Type B pancreatic cell (in vitro differentiated cells): ENCODE data around the gene AGPAT3. TPM values are rescaled to one million over a fixed set of nuclear protein-coding genes. Genes with fewer than 3 reads are reported as not detected.

Experiments used
- DNase-seq: peaks from one replicate; pipeline ENCODE4 v3.0.0; 2021; ENCODE audit warnings: mixed read lengths; ENCODE audit not compliant: unreplicated experiment; ENCODE audit errors: extremely low spot score
- H3K27ac Mint-ChIP-seq: 2 replicates; pipeline ENCODE4 v1.8.0; 2021; ENCODE audit warnings: mild to moderate bottlenecking, mixed read lengths
- H3K27me3 Mint-ChIP-seq: 2 replicates; pipeline ENCODE4 v1.8.0; 2021; ENCODE audit warnings: mixed read lengths
- H3K36me3 Mint-ChIP-seq: 2 replicates; pipeline ENCODE4 v1.8.0; 2021; ENCODE audit warnings: mixed read lengths
- H3K4me1 Mint-ChIP-seq: one replicate; pipeline ENCODE4 v1.8.0; 2021; ENCODE audit warnings: mixed read lengths; ENCODE audit not compliant: unreplicated experiment
- H3K4me3 Mint-ChIP-seq: 2 replicates; pipeline ENCODE4 v1.8.0; 2021; ENCODE audit warnings: mild to moderate bottlenecking, mixed read lengths
- H3K9me3 Mint-ChIP-seq: 2 replicates; pipeline ENCODE4 v1.8.0; 2021; ENCODE audit warnings: mixed read lengths
- CTCF ChIP-seq: fragments of 200-600 bp; sonication (generic); conservative IDR thresholded peaks from 2 replicates; pipeline ENCODE4 v1.5.0; 2021; ENCODE audit warnings: antibody characterized with exemption, mild to moderate bottlenecking
- total RNA-seq: library from RNA; stranded (reverse); gene quantifications from 2 replicates; pipeline ENCODE4 v1.2.1, GENCODE V29; 2021; ENCODE audit warnings: low replicate concordance

AGPAT3 gene
- total RNA-seq, 1 donor from 2014 or later, result 59.2 TPM

- no peak for TF ChIP-seq CTCF
- Mint-ChIP-seq H3K27me3 (peaks cover 4% of the 10 kb centered on the region), H3K27ac (no peak overlapping the region), H3K9me3 (no peaks in the 10 kb centered on the region), H3K4me3 (no peak overlapping the region), H3K36me3 (no peaks in the 10 kb centered on the region), H3K4me1 (no peaks in the 10 kb centered on the region)
- no peak for DNase-seq
Measured at GRCh38 chr21:43832158-43832550, 32.9 kb upstream of the AGPAT3 start.

GRCh38 chr21:43832648-43833047 is 32.4 kb upstream of the AGPAT3 start:
- peaks cover 4% of the 10 kb centered on the region for H3K27me3 Mint-ChIP-seq
- H3K9me3 Mint-ChIP-seq, result no peaks in the 10 kb centered on the region
- TF ChIP-seq CTCF, result no peak
- no peaks in the 10 kb centered on the region for H3K36me3 Mint-ChIP-seq
- H3K4me1 Mint-ChIP-seq, result no peaks in the 10 kb centered on the region
- no peak overlapping the region for H3K27ac Mint-ChIP-seq
- H3K4me3 Mint-ChIP-seq, result no peak overlapping the region
- DNase-seq, result no peak

- TF ChIP-seq CTCF, result no peak
- H3K4me3 Mint-ChIP-seq, result no peak overlapping the region
- H3K4me1 Mint-ChIP-seq, result no peaks in the 10 kb centered on the region
- H3K27ac Mint-ChIP-seq, result no peak overlapping the region
- no peaks in the 10 kb centered on the region for H3K27me3 Mint-ChIP-seq
- DNase-seq, result no peak
- H3K36me3 Mint-ChIP-seq, result no peaks in the 10 kb centered on the region
- no peaks in the 10 kb centered on the region for H3K9me3 Mint-ChIP-seq
Measured at GRCh38 chr21:43834146-43834905, 30.7 kb upstream of the AGPAT3 start.

DNA sequence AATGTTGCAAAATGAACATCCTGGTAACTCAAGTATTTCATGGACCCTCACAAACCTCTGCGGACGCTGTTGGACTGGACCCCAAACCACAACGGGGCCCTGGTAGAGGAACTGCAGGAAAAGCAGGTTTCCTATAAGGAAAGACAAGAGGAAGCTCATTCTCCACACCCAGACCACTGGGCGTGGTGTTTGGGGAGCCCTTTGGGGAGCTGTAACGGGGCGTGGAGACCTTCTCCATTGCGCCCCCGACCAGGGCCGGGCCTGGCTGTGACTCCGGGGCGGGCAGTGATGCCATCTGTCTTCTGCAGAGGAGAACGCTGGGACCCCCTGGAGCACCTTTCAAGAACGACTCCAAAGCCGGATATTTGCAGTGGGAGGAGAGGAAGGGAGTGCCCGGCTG is 30.0 kb upstream of the AGPAT3 start:
- no peak for DNase-seq
- no peaks in the 10 kb centered on the region for H3K9me3 Mint-ChIP-seq
- H3K27me3 Mint-ChIP-seq, result no peaks in the 10 kb centered on the region

DNA sequence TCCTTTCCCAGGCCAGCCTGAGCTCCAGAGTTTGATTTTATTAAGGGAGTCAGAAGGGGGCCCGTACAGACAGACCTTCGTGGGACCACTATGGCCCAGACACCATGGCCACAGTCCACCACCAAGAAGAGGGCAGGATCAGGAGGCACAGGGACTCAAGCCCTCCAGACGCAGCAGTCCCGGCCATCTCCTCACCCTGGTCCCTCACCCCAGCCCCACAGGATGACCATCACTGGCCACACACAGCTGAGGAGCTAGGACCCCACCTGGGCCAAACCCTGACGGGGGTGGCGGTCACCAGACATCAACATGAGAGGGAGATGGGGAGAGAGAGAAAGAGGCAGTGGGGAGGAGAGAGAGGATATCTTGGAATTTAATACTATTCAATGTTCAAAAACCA is 29.2 kb upstream of the AGPAT3 start:
- no peak overlapping the region for H3K4me3 Mint-ChIP-seq
- no peaks in the 10 kb centered on the region for H3K36me3 Mint-ChIP-seq
- no peak for TF ChIP-seq CTCF
- no peaks in the 10 kb centered on the region for H3K4me1 Mint-ChIP-seq
- no peaks in the 10 kb centered on the region for H3K27me3 Mint-ChIP-seq
- DNase-seq, result no peak
- no peak overlapping the region for H3K27ac Mint-ChIP-seq
- H3K9me3 Mint-ChIP-seq, result no peaks in the 10 kb centered on the region

More for the DNA sequence above, 30.0 kb upstream of the AGPAT3 start:
- Mint-ChIP-seq H3K4me3 (no peak overlapping the region), H3K4me1 (no peaks in the 10 kb centered on the region), H3K36me3 (no peaks in the 10 kb centered on the region), H3K27ac (no peak overlapping the region)
- TF ChIP-seq CTCF, result no peak
